HG02885 (cell line): ENCODE measurements around the gene TMEM151B.
A peak's percentile ranks its signal among the peaks of the same experiment; 100 is the strongest.
"Not testable (repeated sequence)": the region's sequence is repeated elsewhere in the genome, so short reads cannot be mapped to it uniquely, and the experiment has no call there.

Experiments
- ATAC-seq: cut with Tn5 transposase; IDR thresholded peaks from one replicate; pipeline ENCODE4 v1.9.1; 2021; ENCODE audit warnings: mild to moderate bottlenecking; ENCODE audit not compliant: unreplicated experiment, poor library complexity

Gene TMEM151B

GRCh38 chr6:44298864-44299263, 28.6 kb downstream of the TMEM151B start:
- ATAC-seq: no peak

- no peak for ATAC-seq
Measured at GRCh38 chr6:44300292-44300823, 30.1 kb downstream of the TMEM151B start.

- ATAC-seq: no peak
Measured at GRCh38 chr6:44301106-44301505, 30.9 kb downstream of the TMEM151B start.

GRCh38 chr6:44301782-44302564, 31.7 kb downstream of the TMEM151B start:
- ATAC-seq: no peak

GRCh38 chr6:44302856-44303255, 32.6 kb downstream of the TMEM151B start:
- no peak for ATAC-seq

GRCh38 chr6:44303842-44304241, 33.6 kb downstream of the TMEM151B start:
- no peak for ATAC-seq

- no peak for ATAC-seq
Measured at GRCh38 chr6:44304282-44305199, 34.3 kb downstream of the TMEM151B start.

- no peak for ATAC-seq
Measured at GRCh38 chr6:44305200-44305725, 35.0 kb downstream of the TMEM151B start.

GRCh38 chr6:44306710-44307109, 36.5 kb downstream of the TMEM151B start:
- ATAC-seq: no peak

- ATAC-seq: no peak
Measured at GRCh38 chr6:44307217-44307616, 37.0 kb downstream of the TMEM151B start.

GRCh38 chr6:44309092-44309491, 38.8 kb downstream of the TMEM151B start:
- no peak for ATAC-seq

GRCh38 chr6:44309631-44310030, 39.4 kb downstream of the TMEM151B start:
- no peak for ATAC-seq

GRCh38 chr6:44310241-44310640, 40.0 kb downstream of the TMEM151B start:
- ATAC-seq: no peak

- no peak for ATAC-seq
Measured at GRCh38 chr6:44311304-44311703, 41.1 kb downstream of the TMEM151B start.

- no peak for ATAC-seq
Measured at GRCh38 chr6:44311767-44312166, 41.5 kb downstream of the TMEM151B start.

- peak; percentile 97 for ATAC-seq
Measured at GRCh38 chr6:44312901-44313788, 42.9 kb downstream of the TMEM151B start, which contains the start of gene AARS2. Gene AARS2, minus strand, starts transcription at chr6:44313347. Its CDS starts 24 bp downstream, at chr6:44313323.

GRCh38 chr6:44314657-44315056, 44.4 kb downstream of the TMEM151B start:
- ATAC-seq: not testable (repeated sequence)

- ATAC-seq: no peak
Measured at GRCh38 chr6:44315516-44315915, 45.3 kb downstream of the TMEM151B start.

- ATAC-seq: no peak
Measured at GRCh38 chr6:44315951-44316350, 45.7 kb downstream of the TMEM151B start.

- no peak for ATAC-seq
Measured at GRCh38 chr6:44316481-44316880, 46.2 kb downstream of the TMEM151B start.
